ENCODE results near the gene ZNF433.

ZNF433 gene

GRCh38 chr19:11964858-11965645 is 70.4 kb downstream of the ZNF433 start, which contains the start of gene ZNF763:
Gene ZNF763 (plus strand): TSS chr19:11965040. CDS start chr19:11965209, 169 bp downstream.
- H3K9me3 ChIP-seq: no peaks in the 10 kb centered on the region
- peak within 1 kb of the TSS; percentile 92 for H3K4me3 ChIP-seq (ENCODE audit: low read depth, low read length)
- no peaks in the 10 kb centered on the region for H3K4me1 ChIP-seq
- no peaks in the 10 kb centered on the region for H3K36me3 ChIP-seq
- no peaks in the 10 kb centered on the region for H3K27me3 ChIP-seq
- TF ChIP-seq CTCF (IDR thresholded peaks at IDR 0.05; ENCODE audit: low read depth, low read length): no peak; the same call in 1 of the 2 replicates
- peak; percentile 90 for DNase-seq
